HepG2 (cell line): ENCODE data around the gene PITX3. TPM values are rescaled to one million over a fixed set of nuclear protein-coding genes. Genes with fewer than 3 reads are reported as not detected.

ENCODE experiments used
- ATAC-seq: fragments of 200-7000 bp; cut with Tn5 transposase; 3 replicates; pipeline ENCODE4 v1.9.1; 2020; ENCODE audit warnings: mild to moderate bottlenecking, moderate library complexity
- BruUV-seq: library from RNA; stranded (reverse); fragments of 400-500 nt; replicated peaks from 2 replicates; lab custom pipeline; 2021; lab: Mats Ljungman, UMichigan
- CTCF ChIA-PET: fragments of 300-600 bp; formaldehyde crosslinking; extraction: SDS; loops from one replicate; lab custom pipeline; 2021; ENCODE audit warnings: low total read pairs, inconsistent platforms, low intra/inter-chr PET ratio; lab: Yijun Ruan, JAX
- POLR2A ChIA-PET: fragments of 350-600 bp; sonication (Branson Sonifier 250); formaldehyde crosslinking; loops from one replicate; lab custom pipeline; 2020; ENCODE audit warnings: antibody characterized with exemption, inconsistent platforms; lab: Yijun Ruan, JAX
- DNase-seq: peaks from one replicate; pipeline ENCODE4 v3.0.0-alpha.2; 2015; ENCODE audit warnings: low spot score
- FAIRE-seq: peaks from 3 replicates; lab custom pipeline; 2011; peaks lifted over from hg19 to GRCh38; lab: Jason Lieb, UNC
- H2AFZ ChIP-seq: one replicate; pipeline ENCODE4 v1.6.1; 2011; ENCODE audit warnings: low read length, inconsistent platforms
- H3K27ac ChIP-seq: fragments of 300-600 bp; 3 replicates; pipeline ENCODE4 v1.8.0; 2011; ENCODE audit warnings: mixed run types, mild to moderate bottlenecking, mixed read lengths, low read length, inconsistent platforms; ENCODE audit not compliant: insufficient read depth; ENCODE audit errors: extremely low read length
- H3K27me3 ChIP-seq, 2 experiments: fragments of 200-600 bp in 1 of 2; 2 replicates in 1 of 2; 3 replicates in 1 of 2; pipeline versions ENCODE4 v1.6.0 to v1.8.0; 2011; ENCODE audit warnings: low read length in 2 of 2, mild to moderate bottlenecking in 2 of 2, moderate library complexity in 2 of 2, inconsistent platforms in 1 of 2; ENCODE audit not compliant: insufficient read depth in 2 of 2, control insufficient read depth in 1 of 2
- H3K36me3 ChIP-seq, 2 experiments: fragments of 200-600 bp in 1 of 2; replicated peaks in 1 of 2; 2 replicates in 1 of 2; 3 replicates in 1 of 2; pipeline versions ENCODE4 v1.5.1 to v1.8.0; 2011; ENCODE audit warnings: low read length in 2 of 2, inconsistent platforms in 1 of 2; ENCODE audit not compliant: insufficient read depth in 2 of 2, control insufficient read depth in 1 of 2
- H3K4me1 ChIP-seq: 2 replicates; pipeline ENCODE4 v1.5.1; 2012; ENCODE audit warnings: low read length, inconsistent platforms; ENCODE audit not compliant: insufficient read depth
- H3K4me2 ChIP-seq: 2 replicates; pipeline ENCODE4 v1.6.0; 2011; ENCODE audit warnings: low read depth, low read length, inconsistent platforms
- H3K4me3 ChIP-seq, 3 experiments: fragments of 200-600 bp in 1 of 3; sonication (generic), shearing (Covaris generic) in 1 of 3; replicated peaks in 1 of 3; 2 replicates each; pipeline ENCODE4 v1.5.1; 2011 to 2016; ENCODE audit warnings: low read length in 3 of 3, inconsistent platforms in 2 of 3, low read depth in 2 of 3, mild to moderate bottlenecking in 2 of 3, control low read depth in 1 of 3, mixed read lengths in 1 of 3; ENCODE audit not compliant: insufficient read depth in 1 of 3
- H3K79me2 ChIP-seq: one replicate; pipeline ENCODE4 v1.6.1; 2011; ENCODE audit warnings: low read length, inconsistent platforms; ENCODE audit not compliant: insufficient read depth
- H3K9ac ChIP-seq: 2 replicates; pipeline ENCODE4 v1.6.0; 2011; ENCODE audit warnings: mild to moderate bottlenecking, low read depth, low read length, inconsistent platforms; ENCODE audit not compliant: insufficient read depth
- H3K9me3 ChIP-seq: 2 replicates; pipeline ENCODE4 v1.5.1; 2012; ENCODE audit warnings: mild to moderate bottlenecking, low read length
- H4K20me1 ChIP-seq: 2 replicates; pipeline ENCODE4 v1.6.0; 2011; ENCODE audit warnings: inconsistent platforms, mild to moderate bottlenecking, low read length, moderate library complexity; ENCODE audit not compliant: insufficient read depth
- EP300 ChIP-seq, 3 experiments: sonication (generic) in 1 of 3; formaldehyde crosslinking in 1 of 3; IDR thresholded peaks; 2 replicates each; pipeline versions ENCODE4 v1.5.1 to v1.6.1; 2011 to 2020; ENCODE audit warnings: low read depth in 2 of 3, low read length in 2 of 3, borderline replicate concordance in 1 of 3, improper control_type of control experiment in 1 of 3, mild to moderate bottlenecking in 1 of 3, missing genetic modification reagents in 1 of 3, moderate library complexity in 1 of 3
- ESRRA ChIP-seq: sonication (generic); formaldehyde crosslinking; IDR thresholded peaks from 2 replicates; pipeline ENCODE4 v1.5.1; 2020; ENCODE audit warnings: mild to moderate bottlenecking, low read depth, missing genetic modification reagents
- HNF4A ChIP-seq: sonication (generic); formaldehyde crosslinking; IDR thresholded peaks from 2 replicates; pipeline ENCODE4 v1.4.0; 2020; ENCODE audit warnings: missing genetic modification reagents
- KLF6 ChIP-seq: IDR thresholded peaks from 2 replicates; pipeline ENCODE4 v1.8.0; 2016; ENCODE audit warnings: missing biosample characterization, missing genetic modification reagents
- POLR2G ChIP-seq: fragments of 200-400 bp; formaldehyde crosslinking; IDR thresholded peaks from 2 replicates; pipeline ENCODE4 v1.6.1; 2018; ENCODE audit warnings: mild to moderate bottlenecking, low read depth, low read length, moderate library complexity
- RBM22 ChIP-seq: fragments of 200-400 bp; formaldehyde crosslinking; optimal IDR thresholded peaks from 2 replicates; pipeline ENCODE3; 2017; ENCODE audit warnings: mild to moderate bottlenecking, low read length, moderate library complexity
- TCF7L2 ChIP-seq: IDR thresholded peaks from 2 replicates; pipeline ENCODE4 v1.6.1; 2011; ENCODE audit warnings: mild to moderate bottlenecking, low read depth, low read length, moderate library complexity
- TMF1 ChIP-seq: sonication (generic); formaldehyde crosslinking; IDR thresholded peaks from 2 replicates; pipeline ENCODE4 v1.8.1; 2022; ENCODE audit warnings: low read depth, missing genetic modification reagents
- ZBTB7B ChIP-seq: sonication (generic); formaldehyde crosslinking; IDR thresholded peaks from 2 replicates; pipeline ENCODE4 v1.4.0; 2020; ENCODE audit warnings: missing genetic modification reagents
- ZEB1 ChIP-seq: IDR thresholded peaks from 2 replicates; pipeline ENCODE4 v1.6.1; 2012; ENCODE audit warnings: mild to moderate bottlenecking, low read depth, inconsistent platforms; ENCODE audit not compliant: insufficient replicate concordance
- ZMAT3 ChIP-seq: sonication (generic); formaldehyde crosslinking; conservative IDR thresholded peaks from 2 replicates; pipeline ENCODE4 v1.7.0; 2021; ENCODE audit warnings: missing genetic modification reagents
- ZNF34 ChIP-seq: sonication (generic); formaldehyde crosslinking; IDR thresholded peaks from 2 replicates; pipeline ENCODE4 v1.4.0; 2020; ENCODE audit warnings: mild to moderate bottlenecking, missing genetic modification reagents, borderline replicate concordance
- ZNF496 ChIP-seq: sonication (generic); formaldehyde crosslinking; IDR thresholded peaks from 2 replicates; pipeline ENCODE4 v1.8.1; 2023; ENCODE audit warnings: mild to moderate bottlenecking, moderate library complexity, missing genetic modification reagents; ENCODE audit not compliant: insufficient replicate concordance
- ZNF550 ChIP-seq: sonication (generic); formaldehyde crosslinking; IDR thresholded peaks from 2 replicates; pipeline ENCODE4 v1.4.0; 2020; ENCODE audit warnings: mild to moderate bottlenecking, missing genetic modification reagents, borderline replicate concordance
- ZNF605 ChIP-seq: sonication (generic); formaldehyde crosslinking; IDR thresholded peaks from 2 replicates; pipeline ENCODE4 v1.8.0; 2022; ENCODE audit warnings: mild to moderate bottlenecking, missing genetic modification reagents
- ZNF761 ChIP-seq: sonication (generic); formaldehyde crosslinking; conservative IDR thresholded peaks from 2 replicates; pipeline ENCODE4 v1.4.0; 2020; ENCODE audit warnings: mild to moderate bottlenecking, missing genetic modification reagents
- WGBS: methylation state at CpG from one replicate; pipeline ENCODE4 v1.1.6; 2017; ENCODE audit warnings: low lambda C conversion rate; 5-methylcytosine and 5-hydroxymethylcytosine counted together
- in situ Hi-C: cut with HindIII; loops from 2 replicates; pipeline ENCODE4 v1.10.0; 2017; ENCODE audit warnings: low pct_unique_long_range_greater_than_20kb; ENCODE audit not compliant: extremely low pct_ligation_motif_present
- intact Hi-C: fragments of 100-400 bp; cut with micrococcal nuclease; formaldehyde crosslinking; loops from one replicate; pipeline ENCODE4 v1.10.0; 2022; ENCODE audit not compliant: unreplicated experiment
- polyA plus RNA-seq, 8 experiments: library from polyadenylated mRNA; depleted of rRNA in 3 of 8; stranded (reverse) in 7 of 8; unstranded in 1 of 8; fragments of >200 nt; fragmentation: Illumina TruSeq in 4 of 8; extraction: Trizol in 4 of 8; gene quantifications; 2 replicates each; pipeline versions ENCODE4 v1.2.1 to v1.2.3, GENCODE V29; 2011 to 2016; ENCODE audit warnings: low read depth in 4 of 8, missing spikeins in 1 of 8, mixed read lengths in 1 of 8; ENCODE audit not compliant: insufficient read depth in 1 of 8
- total RNA-seq, 5 experiments: library from RNA; depleted of rRNA; stranded (reverse); fragments of >200 nt; fragmentation: Illumina TruSeq; extraction: Trizol; gene quantifications; 2 replicates each; pipeline ENCODE4 v1.2.3, GENCODE V29; 2016; ENCODE audit warnings: low read depth in 1 of 5
- TF ChIP-seq, protein P1 (sequence below): sonication (generic); formaldehyde crosslinking; conservative IDR thresholded peaks from 2 replicates; pipeline ENCODE4 v1.8.0; 2022; ENCODE audit warnings: missing genetic modification reagents

Gene PITX3
- total and polyA plus RNA-seq, 2 of the 13 experiments (the other 11 are each of a cell fraction or from before 2014, with no cell fraction given) = not detected

DNA sequence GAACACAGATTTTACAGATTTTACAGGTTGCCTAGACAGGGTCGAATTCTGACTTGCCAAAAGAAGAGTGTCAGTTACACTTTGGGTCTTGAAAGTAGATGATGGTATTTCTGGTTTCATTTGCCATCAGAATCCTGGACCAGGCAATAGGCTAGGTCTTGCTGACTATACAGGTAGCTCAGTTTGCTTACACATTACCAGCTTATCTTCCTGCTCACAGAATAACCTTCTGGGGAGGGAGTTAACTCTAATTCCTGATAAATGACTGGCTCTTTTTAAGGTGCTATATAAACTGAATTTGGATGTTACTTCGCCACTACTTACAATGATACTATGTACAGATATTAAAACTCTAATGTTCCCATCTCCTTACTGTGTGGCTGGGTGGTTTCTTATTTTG lies 43.8 kb upstream of the PITX3 start:
- no TSS peak for BruUV-seq

More for the DNA sequence above, 43.8 kb upstream of the PITX3 start:
- H2AFZ ChIP-seq = no peak overlapping the region
- POLR2A ChIA-PET = no interaction called here
- DNase-seq (no peak), ATAC-seq (no peak), FAIRE-seq (no peak)
- peaks cover 1 to 19% of the 10 kb centered on the region in 2 experiments; a peak in 2 of 5 replicates for H3K36me3 ChIP-seq
- H3K27ac ChIP-seq = no peak overlapping the region
- CTCF ChIA-PET = no interaction called here
- H3K4me2 ChIP-seq = no peak overlapping the region
- 0 out of 2 replicates have a peak, but pooled peaks cover 2% of the 10 kb centered on the region for H4K20me1 ChIP-seq
- 96% methylated on average over 2 of the region's 2 CpGs for WGBS
- H3K27me3 ChIP-seq = no peaks in the 10 kb centered on the region
- intact Hi-C loops = loop anchor here (10.0 kb wide), 1 partner anchor 50 kb away; no protein-coding TSS in a partner anchor
- peaks cover 9% of the 10 kb centered on the region for H3K4me1 ChIP-seq
- peaks cover 24% of the 10 kb centered on the region for H3K79me2 ChIP-seq
- no peak overlapping the region for H3K4me3 ChIP-seq
- TF ChIP-seq ZNF761 (CRISPR knock-in tag) = no peak
- TF ChIP-seq POLR2G = no peak
- no peak for TF ChIP-seq ESRRA
- no peak for TF ChIP-seq TCF7L2
- TF ChIP-seq RBM22 = no peak
- TF ChIP-seq, protein P1, sequence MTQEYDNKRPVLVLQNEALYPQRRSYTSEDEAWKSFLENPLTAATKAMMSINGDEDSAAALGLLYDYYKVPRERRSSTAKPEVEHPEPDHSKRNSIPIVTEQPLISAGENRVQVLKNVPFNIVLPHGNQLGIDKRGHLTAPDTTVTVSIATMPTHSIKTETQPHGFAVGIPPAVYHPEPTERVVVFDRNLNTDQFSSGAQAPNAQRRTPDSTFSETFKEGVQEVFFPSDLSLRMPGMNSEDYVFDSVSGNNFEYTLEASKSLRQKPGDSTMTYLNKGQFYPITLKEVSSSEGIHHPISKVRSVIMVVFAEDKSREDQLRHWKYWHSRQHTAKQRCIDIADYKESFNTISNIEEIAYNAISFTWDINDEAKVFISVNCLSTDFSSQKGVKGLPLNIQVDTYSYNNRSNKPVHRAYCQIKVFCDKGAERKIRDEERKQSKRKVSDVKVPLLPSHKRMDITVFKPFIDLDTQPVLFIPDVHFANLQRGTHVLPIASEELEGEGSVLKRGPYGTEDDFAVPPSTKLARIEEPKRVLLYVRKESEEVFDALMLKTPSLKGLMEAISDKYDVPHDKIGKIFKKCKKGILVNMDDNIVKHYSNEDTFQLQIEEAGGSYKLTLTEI (CRISPR knock-in tag) = no peak
- TF ChIP-seq HNF4A = no peak
- TF ChIP-seq ZBTB7B (CRISPR knock-in tag) = no peak
- TF ChIP-seq ZNF496 (CRISPR knock-in tag) = no peak
- no peak for TF ChIP-seq ZMAT3 (CRISPR knock-in tag)
- no peak for TF ChIP-seq ZNF34 (CRISPR knock-in tag)
- TF ChIP-seq ZNF550 (CRISPR knock-in tag) = no peak
- TF ChIP-seq ZEB1 = no peak
- no peak for TF ChIP-seq KLF6 (CRISPR knock-in tag)
- TF ChIP-seq TMF1 (CRISPR knock-in tag) = no peak
- no peak for TF ChIP-seq ZNF605 (CRISPR knock-in tag)
- TF ChIP-seq EP300 (IDR thresholded peaks at IDR 0.05; ENCODE audit: low read depth in 2 of 2, low read length in 2 of 2) = no peak
- TF ChIP-seq EP300 (CRISPR knock-in tag; IDR thresholded peaks at IDR 0.05; ENCODE audit: borderline replicate concordance) = no peak
- no peak overlapping the region for H3K9ac ChIP-seq
- H3K9me3 ChIP-seq = no peaks in the 10 kb centered on the region
- in situ Hi-C loops = no loop called here
